Stimulated activated CD4-positive, alpha-beta T cell treated with anti-CD3 and anti-CD28 coated beads, TNF-alpha, amount 100 ng/mL, for 4 hours (primary cell): Measurements from ENCODE around the gene MAPK14.
"Not testable (repeated sequence)": the region's sequence is repeated elsewhere in the genome, so short reads cannot be mapped to it uniquely, and the experiment has no call there.

Source experiments
- DNase-seq, 3 experiments: peaks; one replicate each; pipeline ENCODE4 v3.0.0-alpha.2; 2020; ENCODE audit warnings: low read depth in 3 of 3

MAPK14 gene

GRCh38 chr6:36068586-36068985, 41.0 kb downstream of the MAPK14 start:
- DNase-seq, result no peak

- no peak for DNase-seq
Observed at GRCh38 chr6:36069573-36069972, 42.0 kb downstream of the MAPK14 start.

GRCh38 chr6:36070252-36070651, 42.6 kb downstream of the MAPK14 start:
- no peak for DNase-seq

DNA sequence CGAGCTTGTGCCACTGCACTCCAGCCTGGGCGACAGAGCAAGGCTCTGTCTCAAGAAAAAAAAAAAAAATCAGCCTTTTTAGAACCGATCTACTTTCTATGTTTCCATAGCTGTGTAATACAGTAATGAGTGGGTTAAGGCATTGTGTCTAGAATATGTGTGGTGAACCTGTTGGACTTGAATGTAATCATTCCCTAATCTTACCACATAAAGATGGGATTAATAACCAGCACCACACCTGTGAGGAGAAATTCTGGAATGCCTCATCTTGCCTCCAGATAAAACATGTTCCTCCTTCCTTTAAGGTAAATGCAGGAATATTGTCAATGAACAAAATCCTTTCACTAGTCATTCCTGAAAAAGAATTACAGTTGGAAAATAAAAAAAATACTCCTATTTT, 43.7 kb downstream of the MAPK14 start:
- DNase-seq, result no peak

- no peak for DNase-seq
Observed at GRCh38 chr6:36071714-36072113, 44.1 kb downstream of the MAPK14 start.

- DNase-seq, result no peak
Observed at GRCh38 chr6:36072681-36073080, 45.1 kb downstream of the MAPK14 start.

GRCh38 chr6:36073587-36073986, 46.0 kb downstream of the MAPK14 start:
- no peak for DNase-seq

DNA sequence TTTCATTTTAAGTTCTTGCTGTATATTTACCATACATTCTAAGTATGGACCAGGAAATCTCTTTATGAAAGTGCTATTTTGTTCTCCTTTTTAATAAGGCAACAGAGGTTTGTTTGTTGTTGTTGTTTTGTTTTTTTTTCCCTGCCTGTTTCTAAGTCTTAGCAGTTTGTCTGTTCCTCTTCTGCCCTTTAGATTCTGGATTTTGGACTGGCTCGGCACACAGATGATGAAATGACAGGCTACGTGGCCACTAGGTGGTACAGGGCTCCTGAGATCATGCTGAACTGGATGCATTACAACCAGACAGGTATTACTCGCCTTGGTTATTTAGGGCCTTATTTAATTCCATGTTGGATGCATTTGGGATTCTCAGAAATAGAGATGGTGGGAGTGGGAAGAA, 48.0 kb downstream of the MAPK14 start:
- DNase-seq, result no peak

DNA sequence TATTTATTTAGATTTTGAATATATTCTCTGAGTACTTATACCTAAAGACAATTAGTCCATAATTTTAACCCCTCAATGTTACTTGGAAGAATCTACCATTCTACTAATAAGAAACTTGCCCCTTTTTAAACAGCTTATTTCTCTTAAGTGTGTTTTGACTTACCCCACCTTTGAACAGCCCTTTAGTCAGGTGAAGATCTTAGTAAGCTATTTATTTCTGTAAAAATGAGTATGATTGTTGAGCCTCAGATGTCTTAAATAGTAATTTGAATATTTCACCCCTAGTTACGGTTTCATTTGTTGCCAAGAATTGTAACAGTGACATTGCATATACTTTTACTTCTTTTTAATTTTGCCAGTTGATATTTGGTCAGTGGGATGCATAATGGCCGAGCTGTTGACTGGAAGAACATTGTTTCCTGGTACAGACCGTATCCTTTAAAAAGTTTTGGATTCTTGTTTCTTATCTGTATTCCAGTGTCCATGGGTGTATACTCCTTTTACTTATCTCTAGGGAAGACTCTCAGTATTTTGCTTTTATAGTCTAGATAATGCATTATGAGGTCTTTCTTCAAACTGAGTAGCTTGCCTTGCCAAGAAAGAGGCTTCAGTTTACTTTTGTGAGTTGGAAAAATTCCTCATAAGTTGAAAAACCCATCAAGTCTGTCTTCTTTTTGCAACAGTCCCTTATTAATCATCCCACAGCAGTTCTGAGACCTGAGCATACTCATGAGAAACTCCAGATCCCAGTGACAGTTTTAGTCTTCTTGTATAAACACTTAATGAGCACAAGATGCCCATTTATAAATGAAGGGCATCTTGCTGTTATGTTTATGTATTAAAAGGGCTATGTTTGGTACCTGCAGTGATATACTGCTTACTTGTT, 48.8 kb downstream of the MAPK14 start:
- DNase-seq, result no peak

DNA sequence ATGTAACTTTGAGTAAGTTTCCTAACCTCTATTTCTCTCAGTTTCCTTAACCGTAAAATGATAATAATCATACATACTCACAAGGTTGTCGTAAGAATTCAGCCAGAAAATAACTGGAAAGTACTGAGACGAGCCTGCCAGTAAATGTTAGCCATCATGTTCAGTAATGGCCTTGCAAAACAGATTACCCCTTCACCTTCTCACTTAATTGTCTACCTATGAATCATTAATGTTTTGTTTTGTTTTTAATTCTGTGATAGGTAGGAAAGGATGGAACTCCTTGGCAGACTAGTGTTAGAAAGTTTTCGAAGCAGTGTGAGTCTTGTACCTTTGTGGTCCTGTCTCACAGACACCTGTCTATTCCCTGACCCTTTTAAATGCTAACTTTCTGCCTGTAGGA, 50.6 kb downstream of the MAPK14 start:
- no peak for DNase-seq

DNA sequence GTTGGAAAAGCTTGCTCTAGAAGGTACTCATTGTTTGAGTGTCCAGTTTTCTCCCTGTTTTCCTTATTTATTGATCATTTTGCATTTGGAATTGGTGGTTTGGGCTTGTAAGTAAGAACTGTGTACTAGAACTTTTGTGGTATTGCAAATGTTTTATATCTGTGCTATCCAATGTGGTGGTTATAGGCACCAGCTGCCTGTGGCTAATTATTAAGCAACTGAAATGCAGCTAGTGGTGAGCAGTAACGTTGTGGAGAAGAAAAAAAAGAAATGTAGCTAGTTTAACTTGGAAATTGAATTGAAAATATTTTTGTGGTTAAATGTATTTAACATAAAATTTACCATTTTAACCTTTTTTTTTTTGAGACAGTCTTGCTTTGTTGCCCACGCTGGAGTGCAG, 52.0 kb downstream of the MAPK14 start:
- no peak for DNase-seq

- DNase-seq, result no peak
Observed at GRCh38 chr6:36082318-36082717, 54.7 kb downstream of the MAPK14 start.

DNA sequence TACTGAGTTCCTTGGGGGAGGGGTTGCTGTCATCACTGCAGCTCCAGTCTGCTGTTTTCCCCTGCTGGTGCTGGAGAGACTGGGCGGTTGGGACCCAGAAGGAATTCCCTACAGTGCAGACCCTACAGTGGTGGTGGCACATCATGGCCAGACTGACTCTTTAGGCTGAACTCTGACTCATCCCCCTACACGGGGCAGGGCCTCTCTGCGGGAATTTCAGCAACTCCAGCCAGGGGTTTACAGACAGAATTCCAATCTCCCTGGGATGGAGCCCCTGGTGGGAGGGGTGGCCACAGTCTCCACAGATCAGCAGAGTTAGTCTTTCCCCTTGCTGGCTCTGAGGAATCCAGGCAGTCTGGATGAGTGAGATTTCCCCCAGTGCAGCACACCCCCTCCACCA, 55.8 kb downstream of the MAPK14 start:
- no peak for DNase-seq

DNA sequence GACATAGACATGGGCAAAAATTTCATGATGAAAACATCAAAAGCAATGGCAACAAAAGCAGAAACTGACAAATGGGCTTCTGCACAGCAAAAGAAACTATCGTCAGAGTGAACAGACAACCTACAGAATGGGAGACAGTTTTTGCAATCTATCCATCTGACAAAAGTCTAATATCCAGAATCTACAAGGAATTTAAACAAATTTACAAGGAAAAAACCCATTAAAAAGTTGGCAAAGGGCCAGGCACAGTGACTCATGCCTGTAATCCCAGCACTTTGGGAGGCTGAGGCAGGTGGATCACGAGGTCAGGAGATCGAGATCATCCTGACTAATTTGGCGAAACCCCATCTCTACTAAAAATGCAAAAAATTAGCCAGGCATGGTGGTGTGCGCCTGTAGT, 60.6 kb downstream of the MAPK14 start:
- not testable (repeated sequence) for DNase-seq

- no peak for DNase-seq
Observed at GRCh38 chr6:36089048-36089447, 61.4 kb downstream of the MAPK14 start.

GRCh38 chr6:36094238-36094637, 66.6 kb downstream of the MAPK14 start:
- no peak for DNase-seq

GRCh38 chr6:36094753-36095496, 67.3 kb downstream of the MAPK14 start:
- peak; percentile 58 to 73 (median 72) for DNase-seq

- DNase-seq, result no peak
Observed at GRCh38 chr6:36095497-36096391, 68.1 kb downstream of the MAPK14 start.

DNA sequence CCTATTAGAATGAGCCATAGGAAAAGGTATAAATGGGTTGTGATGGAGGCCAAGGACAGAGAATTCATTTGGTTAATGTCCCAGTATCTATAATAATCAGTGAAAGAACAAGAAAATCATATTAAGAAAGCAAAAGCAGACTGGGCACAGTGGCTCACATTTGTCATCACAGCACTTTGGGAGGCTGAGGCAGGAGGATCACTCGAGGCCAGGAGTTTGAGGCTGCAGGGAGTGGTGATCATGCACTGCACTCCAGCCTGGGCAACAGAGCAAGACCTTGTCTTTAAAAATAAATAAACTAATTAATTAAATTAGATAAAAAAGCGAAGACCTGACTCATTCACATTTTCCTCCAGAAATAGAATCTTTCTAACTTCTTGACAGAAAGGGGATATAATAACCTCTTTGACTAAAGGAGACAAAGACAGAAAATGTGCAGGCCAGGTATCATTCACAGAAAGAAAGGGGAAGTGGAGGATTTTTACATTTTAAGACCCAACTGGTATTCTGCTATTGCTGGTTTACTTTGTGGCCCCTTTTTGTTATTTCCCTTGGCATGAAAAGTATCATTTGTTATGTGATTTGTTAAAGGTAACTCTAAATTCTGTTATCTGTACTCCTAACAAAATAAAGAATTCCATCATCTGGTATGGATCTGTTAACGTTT, 70.8 kb downstream of the MAPK14 start:
- DNase-seq, result no peak

- DNase-seq, result no peak
Observed at GRCh38 chr6:36098920-36099647, 71.5 kb downstream of the MAPK14 start.
